ENCODE measurements around the gene XRCC6. TPM values are rescaled to one million over a fixed set of nuclear protein-coding genes. Genes with fewer than 3 reads are reported as not detected.

XRCC6 gene
- total RNA-seq, 1 experiment from 2014 or later: 588 TPM

DNA sequence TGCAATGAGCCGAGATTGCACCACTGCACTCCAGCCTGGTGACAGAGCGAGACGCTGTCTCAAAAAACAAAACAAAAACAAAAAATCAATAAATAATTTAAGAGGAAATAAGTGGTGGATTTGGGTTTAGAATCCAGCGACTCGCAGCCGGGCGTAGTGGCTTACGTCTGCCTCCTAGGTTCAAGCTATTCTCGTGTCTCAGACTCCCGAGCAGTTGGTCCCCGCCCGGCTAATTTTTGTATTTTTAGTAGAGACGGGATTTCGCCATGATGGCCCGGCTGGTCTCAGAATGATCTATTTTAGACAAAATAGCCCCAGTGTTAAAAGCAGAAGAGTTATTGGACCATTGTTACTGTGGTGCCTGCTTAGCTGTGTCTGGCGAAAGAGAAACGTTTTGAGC lies 37.8 kb downstream of the XRCC6 start:
- no TSS peak for BruUV-seq (replicated peaks)
- intact Hi-C loops (cut with micrococcal nuclease): no loop called here
- TF ChIP-seq JUND (IDR thresholded peaks at IDR 0.05) (no peak), ZBTB33 (IDR thresholded peaks at IDR 0.05; ENCODE audit: extremely low read depth, insufficient replicate concordance, low read length) (no peak), CBX3 (IDR thresholded peaks at IDR 0.05; ENCODE audit: low read depth) (no peak), EZH2phosphoT487 (IDR thresholded peaks at IDR 0.05; ENCODE audit: borderline replicate concordance) (no peak), CEBPB (IDR thresholded peaks at IDR 0.05; ENCODE audit: low read depth) (no peak), ELF1 (IDR thresholded peaks at IDR 0.05; ENCODE audit: borderline replicate concordance, low read depth) (no peak)
- H4K20me1 ChIP-seq (ENCODE audit: insufficient read depth): peaks cover 8% of the 10 kb centered on the region; the same call in 1 of the 2 replicates
- peaks cover 59 to 81% of the 10 kb centered on the region in 2 experiments for H3K36me3 ChIP-seq (ENCODE audit: control insufficient read depth in 1 of 2, insufficient read depth in 2 of 2, low read length in 2 of 2)
- no peaks in the 10 kb centered on the region for H3K27me3 ChIP-seq (ENCODE audit: insufficient read depth, low read length)
- no peak overlapping the region for H3K9ac ChIP-seq (ENCODE audit: low read length)
- DNase-seq (ENCODE audit: low read depth, low spot score): no peak
- peaks cover 45% of the 10 kb centered on the region for H3K79me2 ChIP-seq (ENCODE audit: insufficient read depth, low read length)
- H3K27ac ChIP-seq (ENCODE audit: low read depth, low read length): no peak overlapping the region
- H3K4me1 ChIP-seq (ENCODE audit: control insufficient read depth in 1 of 2, insufficient read depth in 2 of 2, low read length in 2 of 2): no peaks in the 10 kb centered on the region
- no peak for ATAC-seq
- POLR2A ChIA-PET: no interaction called here
- H2AFZ ChIP-seq (ENCODE audit: low read depth, low read length, poor library complexity, severe bottlenecking): no peak overlapping the region
- RAD21 ChIA-PET (ENCODE audit: low non-redundant PET in 1 of 2, low total read pairs in 2 of 2, uncharacterized antibody in 2 of 2, unreplicated experiment in 2 of 2): no interaction called here
- no peak overlapping the region for H3K4me3 ChIP-seq (replicated peaks in 1 of 2; ENCODE audit: low read depth in 1 of 2, low read length in 2 of 2)
- CTCF ChIA-PET: no interaction called here
- H3K4me2 ChIP-seq (ENCODE audit: low read length): no peak overlapping the region
- no peaks in the 10 kb centered on the region for H3K9me2 ChIP-seq (ENCODE audit: insufficient read depth)
- no peaks in the 10 kb centered on the region for H3K9me3 ChIP-seq (ENCODE audit: control insufficient read depth in 1 of 2, insufficient read depth in 1 of 2, low read depth in 1 of 2, low read length in 2 of 2)

DNA sequence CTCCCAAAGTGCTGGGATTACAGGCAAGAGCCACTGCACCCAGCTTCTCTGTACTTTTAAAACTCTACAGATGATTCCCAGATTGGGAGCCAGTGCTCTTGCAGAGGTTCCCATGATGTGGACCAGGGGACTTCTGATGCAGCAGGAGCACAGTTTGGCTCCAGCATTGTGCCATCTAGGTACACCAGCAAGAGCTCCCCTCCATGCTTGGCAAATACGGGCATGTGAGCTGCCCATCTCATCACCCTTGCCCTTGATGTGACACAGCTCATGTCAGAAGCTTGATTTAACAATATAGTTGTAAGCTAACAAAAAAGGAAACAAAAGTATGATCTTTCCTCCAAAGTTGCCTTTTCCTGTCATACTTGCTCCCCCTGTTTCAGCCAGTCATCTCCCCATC lies 38.8 kb downstream of the XRCC6 start:
- H3K36me3 ChIP-seq (ENCODE audit: control insufficient read depth in 1 of 2, insufficient read depth in 2 of 2, low read length in 2 of 2): peaks cover 57 to 78% of the 10 kb centered on the region in 2 experiments
- CTCF ChIA-PET: no interaction called here
- no peaks in the 10 kb centered on the region for H3K9me2 ChIP-seq (ENCODE audit: insufficient read depth)
- ATAC-seq: no peak
- H3K4me3 ChIP-seq (replicated peaks in 1 of 2; ENCODE audit: low read depth in 1 of 2, low read length in 2 of 2): no peak overlapping the region
- intact Hi-C loops (cut with micrococcal nuclease): no loop called here
- H3K9me3 ChIP-seq (ENCODE audit: control insufficient read depth in 1 of 2, insufficient read depth in 1 of 2, low read depth in 1 of 2, low read length in 2 of 2): no peaks in the 10 kb centered on the region
- H3K27me3 ChIP-seq (ENCODE audit: insufficient read depth, low read length): no peaks in the 10 kb centered on the region
- RAD21 ChIA-PET (ENCODE audit: low non-redundant PET in 1 of 2, low total read pairs in 2 of 2, uncharacterized antibody in 2 of 2, unreplicated experiment in 2 of 2): no interaction called here
- H3K4me2 ChIP-seq (ENCODE audit: low read length): no peak overlapping the region
- H3K79me2 ChIP-seq (ENCODE audit: insufficient read depth, low read length): peaks cover 34% of the 10 kb centered on the region
- H4K20me1 ChIP-seq (ENCODE audit: insufficient read depth): peaks cover 8% of the 10 kb centered on the region; the same call in 1 of the 2 replicates
- no peaks in the 10 kb centered on the region for H3K4me1 ChIP-seq (ENCODE audit: control insufficient read depth in 1 of 2, insufficient read depth in 2 of 2, low read length in 2 of 2)
- DNase-seq (ENCODE audit: low read depth, low spot score): no peak
- no peak overlapping the region for H3K9ac ChIP-seq (ENCODE audit: low read length)
- H3K27ac ChIP-seq (ENCODE audit: low read depth, low read length): no peak overlapping the region
- no peak overlapping the region for H2AFZ ChIP-seq (ENCODE audit: low read depth, low read length, poor library complexity, severe bottlenecking)
- BruUV-seq (replicated peaks): no TSS peak
- POLR2A ChIA-PET: no interaction called here
- TF ChIP-seq ELF1 (IDR thresholded peaks at IDR 0.05; ENCODE audit: borderline replicate concordance, low read depth) (no peak), FOSL1 (IDR thresholded peaks at IDR 0.05; ENCODE audit: low read depth) (no peak), ZBTB33 (IDR thresholded peaks at IDR 0.05; ENCODE audit: extremely low read depth, insufficient replicate concordance, low read length) (no peak), ZFX (IDR thresholded peaks at IDR 0.05) (no peak)
- TF ChIP-seq, protein P1, sequence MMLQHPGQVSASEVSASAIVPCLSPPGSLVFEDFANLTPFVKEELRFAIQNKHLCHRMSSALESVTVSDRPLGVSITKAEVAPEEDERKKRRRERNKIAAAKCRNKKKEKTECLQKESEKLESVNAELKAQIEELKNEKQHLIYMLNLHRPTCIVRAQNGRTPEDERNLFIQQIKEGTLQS (IDR thresholded peaks at IDR 0.05): no peak
- TF ChIP-seq, protein P2, sequence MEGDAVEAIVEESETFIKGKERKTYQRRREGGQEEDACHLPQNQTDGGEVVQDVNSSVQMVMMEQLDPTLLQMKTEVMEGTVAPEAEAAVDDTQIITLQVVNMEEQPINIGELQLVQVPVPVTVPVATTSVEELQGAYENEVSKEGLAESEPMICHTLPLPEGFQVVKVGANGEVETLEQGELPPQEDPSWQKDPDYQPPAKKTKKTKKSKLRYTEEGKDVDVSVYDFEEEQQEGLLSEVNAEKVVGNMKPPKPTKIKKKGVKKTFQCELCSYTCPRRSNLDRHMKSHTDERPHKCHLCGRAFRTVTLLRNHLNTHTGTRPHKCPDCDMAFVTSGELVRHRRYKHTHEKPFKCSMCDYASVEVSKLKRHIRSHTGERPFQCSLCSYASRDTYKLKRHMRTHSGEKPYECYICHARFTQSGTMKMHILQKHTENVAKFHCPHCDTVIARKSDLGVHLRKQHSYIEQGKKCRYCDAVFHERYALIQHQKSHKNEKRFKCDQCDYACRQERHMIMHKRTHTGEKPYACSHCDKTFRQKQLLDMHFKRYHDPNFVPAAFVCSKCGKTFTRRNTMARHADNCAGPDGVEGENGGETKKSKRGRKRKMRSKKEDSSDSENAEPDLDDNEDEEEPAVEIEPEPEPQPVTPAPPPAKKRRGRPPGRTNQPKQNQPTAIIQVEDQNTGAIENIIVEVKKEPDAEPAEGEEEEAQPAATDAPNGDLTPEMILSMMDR (IDR thresholded peaks at IDR 0.05 in 2 of 3, conservative IDR thresholded peaks at IDR 0.05 in 1 of 3; ENCODE audit: borderline replicate concordance in 1 of 3, insufficient read depth in 1 of 3, low read depth in 2 of 3, low read length in 2 of 3): no peak
